HCT116 (cell line): ENCODE measurements around the gene GPR108. TPM values are rescaled to one million over a fixed set of nuclear protein-coding genes. Genes with fewer than 3 reads are reported as not detected.
A peak's percentile ranks its signal among the peaks of the same experiment; 100 is the strongest.

Experiments
- ATAC-seq: fragments of 200-7000 bp; cut with Tn5 transposase; 2 replicates; pipeline ENCODE4 v1.9.1; 2020; ENCODE audit warnings: mild to moderate bottlenecking, moderate library complexity
- BruUV-seq: library from RNA; stranded (reverse); fragments of 400-500 nt; replicated peaks from 2 replicates; lab custom pipeline; 2021; lab: Mats Ljungman, UMichigan
- CTCF ChIA-PET: fragments of 300-600 bp; sonication (Branson Sonifier 250); formaldehyde crosslinking; loops from one replicate; lab custom pipeline; 2021; ENCODE audit warnings: antibody characterized with exemption; lab: Charles Lee
- POLR2A ChIA-PET: fragments of 300-600, 350-600 bp; sonication (Branson Sonifier 250); formaldehyde crosslinking; loops from one replicate; lab custom pipeline; 2021; ENCODE audit warnings: antibody characterized with exemption; lab: Charles Lee
- RAD21 ChIA-PET, 2 experiments: fragments of 300-600 bp; sonication (Branson Sonifier 250); formaldehyde crosslinking; loops; one replicate each; lab custom pipeline; 2023; ENCODE audit warnings: low total read pairs in 2 of 2; ENCODE audit not compliant: uncharacterized antibody in 2 of 2, unreplicated experiment in 2 of 2, low non-redundant PET in 1 of 2; lab: Charles Lee
- DNase-seq: peaks from one replicate; pipeline ENCODE4 v3.0.0-alpha.2; 2010; ENCODE audit warnings: low read depth, low spot score
- H2AFZ ChIP-seq: fragments of 200-600 bp; shearing (Covaris generic), sonication (generic); 2 replicates; pipeline ENCODE4 v1.6.1; 2017; ENCODE audit warnings: low read depth, mixed run types, mixed read lengths, antibody characterized with exemption, low read length; ENCODE audit not compliant: poor library complexity, severe bottlenecking
- H3K27ac ChIP-seq: 2 replicates; pipeline ENCODE4 v1.5.1; 2012; ENCODE audit warnings: low read depth, low read length
- H3K27me3 ChIP-seq: fragments of 200-600 bp; sonication (generic); 2 replicates; pipeline ENCODE4 v1.6.1; 2016; ENCODE audit warnings: mixed run types, low read length, mixed read lengths; ENCODE audit not compliant: insufficient read depth
- H3K36me3 ChIP-seq, 2 experiments: fragments of 200-500 bp in 1 of 2; fragments of 200-600 bp in 1 of 2; sonication (Bioruptor generic) in 1 of 2; sonication (generic) in 1 of 2; 2 replicates each; pipeline versions ENCODE4 v1.5.1 to v1.6.1; 2014 to 2016; ENCODE audit warnings: low read length in 2 of 2, inconsistent platforms in 1 of 2, mixed read lengths in 1 of 2, mixed run types in 1 of 2; ENCODE audit not compliant: insufficient read depth in 2 of 2, control insufficient read depth in 1 of 2
- H3K4me1 ChIP-seq, 2 experiments: fragments of 200-600 bp in 1 of 2; sonication (generic) in 1 of 2; 2 replicates each; pipeline versions ENCODE4 v1.5.1 to v1.6.1; 2012 to 2017; ENCODE audit warnings: low read length in 2 of 2, inconsistent platforms in 1 of 2, mild to moderate bottlenecking in 1 of 2, mixed read lengths in 1 of 2, mixed run types in 1 of 2, moderate library complexity in 1 of 2; ENCODE audit not compliant: insufficient read depth in 2 of 2, control insufficient read depth in 1 of 2
- H3K4me2 ChIP-seq: fragments of 200-600 bp; sonication (generic); 2 replicates; pipeline ENCODE4 v1.6.1; 2017; ENCODE audit warnings: mixed run types, low read length, mixed read lengths
- H3K4me3 ChIP-seq, 2 experiments: fragments of 200-600 bp in 1 of 2; sonication (generic) in 1 of 2; replicated peaks in 1 of 2; 2 replicates each; pipeline ENCODE4 v1.5.1; 2011 to 2016; ENCODE audit warnings: low read length in 2 of 2, control low read depth in 1 of 2, low read depth in 1 of 2, mild to moderate bottlenecking in 1 of 2, mixed read lengths in 1 of 2, mixed run types in 1 of 2
- H3K79me2 ChIP-seq: fragments of 200-600 bp; sonication (generic); 2 replicates; pipeline ENCODE4 v1.6.1; 2017; ENCODE audit warnings: mild to moderate bottlenecking, mixed run types, low read length, moderate library complexity, mixed read lengths; ENCODE audit not compliant: insufficient read depth
- H3K9ac ChIP-seq: fragments of 200-600 bp; sonication (generic); 2 replicates; pipeline ENCODE4 v1.6.1; 2016; ENCODE audit warnings: low read length, mixed read lengths
- H3K9me2 ChIP-seq: fragments of 200-600 bp; sonication (generic), shearing (Covaris generic); 2 replicates; pipeline ENCODE4 v1.6.1; 2017; ENCODE audit warnings: mixed run types, mild to moderate bottlenecking, moderate library complexity; ENCODE audit not compliant: insufficient read depth
- H3K9me3 ChIP-seq, 2 experiments: fragments of 200-500 bp in 1 of 2; fragments of 200-600 bp in 1 of 2; sonication (Bioruptor generic) in 1 of 2; sonication (generic) in 1 of 2; 2 replicates each; pipeline ENCODE4 v1.6.1; 2014 to 2017; ENCODE audit warnings: low read length in 2 of 2, mixed read lengths in 2 of 2, inconsistent platforms in 1 of 2, low read depth in 1 of 2, mild to moderate bottlenecking in 1 of 2, mixed run types in 1 of 2, moderate library complexity in 1 of 2; ENCODE audit not compliant: control insufficient read depth in 1 of 2, insufficient read depth in 1 of 2
- H4K20me1 ChIP-seq: fragments of 200-600 bp; sonication (generic), shearing (Covaris generic); 2 replicates; pipeline ENCODE4 v1.6.1; 2017; ENCODE audit warnings: mixed run types, mild to moderate bottlenecking, moderate library complexity; ENCODE audit not compliant: insufficient read depth
- CBX3 ChIP-seq: IDR thresholded peaks from 2 replicates; pipeline ENCODE4 v1.6.1; 2012; ENCODE audit warnings: low read depth
- EGR1 ChIP-seq: IDR thresholded peaks from 2 replicates; pipeline ENCODE4 v1.6.1; 2012; ENCODE audit warnings: low read depth
- EZH2phosphoT487 ChIP-seq: fragments of 200-600 bp; IDR thresholded peaks from 2 replicates; pipeline ENCODE4 v1.6.1; 2018; ENCODE audit warnings: antibody characterized with exemption, borderline replicate concordance
- JUND ChIP-seq: IDR thresholded peaks from 2 replicates; pipeline ENCODE4 v1.6.1; 2012
- MAX ChIP-seq: IDR thresholded peaks from 2 replicates; pipeline ENCODE4 v1.6.1; 2012
- ZFX ChIP-seq: fragments of 450-650 bp; IDR thresholded peaks from 2 replicates; pipeline ENCODE4 v1.6.1; 2017
- intact Hi-C: fragments of 100-400 bp; cut with micrococcal nuclease; formaldehyde crosslinking; loops from 2 replicates; pipeline ENCODE4 v1.10.0; 2022
- total RNA-seq: library from RNA; stranded (reverse); gene quantifications from one replicate; pipeline ENCODE4 v1.2.1, GENCODE V29; 2021; ENCODE audit not compliant: unreplicated experiment

Gene GPR108
- total RNA-seq, 1 experiment from 2014 or later = 75.0 TPM

- H4K20me1 ChIP-seq = no peaks in the 10 kb centered on the region
- DNase-seq (no peak), ATAC-seq (no peak)
- H3K4me3 ChIP-seq = peak overlapping the region; percentile 22 to 30; a peak in 3 of 4 replicates
- peak overlapping the region; percentile 29; the same call in 1 of the 2 replicates for H3K27ac ChIP-seq
- POLR2A ChIA-PET = no interaction called here
- no peaks in the 10 kb centered on the region for H3K27me3 ChIP-seq
- no TSS peak for BruUV-seq
- H3K9me2 ChIP-seq = no peaks in the 10 kb centered on the region
- intact Hi-C loops = no loop called here
- H2AFZ ChIP-seq = no peak overlapping the region
- CTCF ChIA-PET = no interaction called here
- H3K36me3 ChIP-seq = no peaks in the 10 kb centered on the region; a peak in 2 of 4 replicates
- no peaks in the 10 kb centered on the region for H3K9me3 ChIP-seq
- no peaks in the 10 kb centered on the region for H3K79me2 ChIP-seq
- H3K9ac ChIP-seq = 0 out of 2 replicates have a peak overlapping the region, but pooled peaks have one; percentile 39
- no peak for TF ChIP-seq ZFX
- no peak for TF ChIP-seq EZH2phosphoT487
- no peak for TF ChIP-seq MAX
- peaks cover 2 to 15% of the 10 kb centered on the region in 2 experiments; a peak in 3 of 4 replicates for H3K4me1 ChIP-seq
- H3K4me2 ChIP-seq = peak overlapping the region; percentile 59
- RAD21 ChIA-PET = no interaction called here
Measured at GRCh38 chr19:6729573-6730152, 7.7 kb downstream of the GPR108 start.

GRCh38 chr19:6728346-6728745, 9.0 kb downstream of the GPR108 start:
- RAD21 ChIA-PET = no interaction called here
- CTCF ChIA-PET = no interaction called here
- Histone ChIP-seq H3K4me3 (no peak overlapping the region), H3K4me1 (peaks cover 2 to 16% of the 10 kb centered on the region in 2 experiments; a peak in 3 of 4 replicates), H3K27me3 (no peaks in the 10 kb centered on the region), H4K20me1 (no peaks in the 10 kb centered on the region), H3K4me2 (no peak overlapping the region), H3K36me3 (no peaks in the 10 kb centered on the region; a peak in 2 of 4 replicates), H3K9me2 (no peaks in the 10 kb centered on the region), H3K79me2 (no peaks in the 10 kb centered on the region), H3K9me3 (no peaks in the 10 kb centered on the region), H3K27ac (no peak overlapping the region; the same call in 1 of the 2 replicates), H2AFZ (no peak overlapping the region), H3K9ac (no peak overlapping the region)
- ATAC-seq = no peak
- no peak for DNase-seq
- no peak for TF ChIP-seq EGR1
- no peak for TF ChIP-seq CBX3
- TF ChIP-seq JUND = no peak
- intact Hi-C loops = no loop called here
- BruUV-seq = no TSS peak
- POLR2A ChIA-PET = no interaction called here
